ENCODE results near the gene SNRPB2.

DNA sequence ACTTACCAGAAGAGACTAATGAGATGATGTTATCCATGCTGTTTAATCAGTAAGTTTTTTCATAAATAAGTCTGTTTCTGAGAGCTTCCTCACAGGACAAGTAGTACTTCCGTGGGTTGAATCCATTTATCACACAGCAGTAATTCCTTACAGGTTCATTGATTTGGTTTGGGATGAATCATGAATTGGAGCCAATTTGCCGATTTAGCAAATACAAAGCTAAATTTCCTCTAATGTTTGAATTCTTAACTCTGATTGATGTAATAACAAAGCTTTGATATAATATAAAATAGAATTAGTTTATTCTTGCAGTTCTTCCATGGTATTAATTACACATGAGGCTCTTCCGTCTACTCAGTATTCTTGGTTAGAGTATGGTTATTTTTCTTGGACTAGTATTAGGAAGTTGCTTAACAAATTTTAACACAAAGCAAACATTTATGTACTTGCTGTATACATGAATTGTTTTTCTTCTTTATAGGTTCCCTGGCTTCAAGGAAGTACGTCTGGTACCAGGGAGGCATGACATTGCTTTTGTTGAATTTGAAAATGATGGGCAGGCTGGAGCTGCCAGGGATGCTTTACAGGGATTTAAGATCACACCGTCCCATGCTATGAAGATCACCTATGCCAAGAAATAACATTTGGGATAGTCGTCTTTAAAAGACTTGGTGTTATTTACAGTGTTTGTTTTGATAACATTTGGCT is 10.7 kb downstream of the SNRPB2 start:
- TF ChIP-seq POLR2A (IDR thresholded peaks at IDR 0.05; ENCODE audit: low read length), result no peak
- no peak for TF ChIP-seq GATA1 (IDR thresholded peaks at IDR 0.05; ENCODE audit: low read depth, low read length)
